NCI-H1105 (cell line): ENCODE measurements around the gene MBD1.
"Not testable (repeated sequence)": the region's sequence is repeated elsewhere in the genome, so short reads cannot be mapped to it uniquely, and the experiment has no call there.

Experiments used
- DNase-seq: peaks from one replicate; lab custom pipeline; 2025; lab: John Stamatoyannopoulos, UW

Gene MBD1

DNA sequence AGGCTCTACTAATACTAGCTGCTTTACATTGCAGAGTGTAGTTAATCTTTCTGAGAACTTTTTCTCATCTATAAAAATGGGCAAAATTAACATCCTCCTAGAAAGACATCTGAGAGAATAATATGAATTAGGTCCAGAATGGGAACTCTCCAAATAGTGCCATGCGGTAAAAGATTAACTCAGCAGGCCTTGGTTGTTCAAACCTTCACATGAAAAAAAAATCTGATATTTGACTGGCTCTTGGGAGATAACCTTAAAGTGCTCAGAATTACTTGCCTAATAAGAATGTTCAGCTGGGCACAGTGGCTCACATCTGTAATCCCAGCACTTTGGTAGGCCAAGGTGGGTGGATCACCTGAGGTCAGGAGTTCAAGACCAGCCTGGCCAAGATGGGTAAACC lies 11.7 kb upstream of the MBD1 start:
- no peak for DNase-seq

DNA sequence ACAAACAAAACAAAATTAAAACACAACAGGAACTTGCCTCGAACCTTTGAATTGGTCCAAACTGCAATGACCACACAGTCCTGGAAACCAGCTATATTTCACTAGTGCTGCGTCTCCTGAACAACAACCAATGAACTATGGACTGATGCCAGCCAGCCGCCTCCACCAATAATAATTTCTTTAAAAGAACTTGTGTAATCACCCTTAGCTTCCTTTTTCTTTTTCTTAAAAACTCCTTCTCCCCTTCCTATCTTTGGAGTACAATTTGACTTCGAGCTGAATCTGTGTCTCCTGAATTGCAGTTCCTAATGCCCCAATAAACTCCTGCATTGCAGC lies 7.8 kb upstream of the MBD1 start:
- no peak for DNase-seq

DNA sequence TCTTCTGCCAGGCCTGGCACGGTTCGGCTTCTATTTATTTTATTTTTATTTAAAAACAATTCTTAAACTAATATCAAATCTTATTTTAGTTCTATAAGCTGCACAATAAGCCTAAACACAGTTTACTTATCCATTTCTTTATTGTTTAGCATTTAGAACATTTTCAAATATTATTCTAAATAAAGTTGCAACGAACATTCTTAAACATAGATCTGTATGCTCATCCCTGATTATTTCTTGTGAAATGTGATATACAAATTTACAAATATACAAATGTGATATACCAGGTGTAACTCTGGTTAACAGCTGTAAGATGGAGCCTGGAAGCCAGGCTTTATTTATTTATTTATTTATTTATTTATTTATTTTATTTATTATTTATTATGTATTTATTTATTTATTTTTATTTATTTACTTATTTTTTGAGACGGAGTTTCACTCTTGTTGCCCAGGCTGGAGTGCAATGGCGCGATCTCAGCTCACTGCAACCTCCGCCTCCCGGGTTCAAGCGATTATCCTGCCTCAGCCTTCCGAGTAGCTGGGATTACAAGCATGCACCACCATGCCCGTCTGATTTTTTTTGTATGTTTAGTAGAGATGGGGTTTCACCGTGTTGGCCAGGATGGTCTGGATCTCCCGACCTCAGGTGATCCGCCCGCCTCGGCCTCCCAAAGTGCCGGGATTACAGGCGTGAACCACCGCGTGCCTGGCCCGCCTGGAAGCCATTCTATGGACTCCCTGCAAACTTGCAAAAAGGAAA lies 7.2 kb upstream of the MBD1 start:
- DNase-seq, result not testable (repeated sequence)

DNA sequence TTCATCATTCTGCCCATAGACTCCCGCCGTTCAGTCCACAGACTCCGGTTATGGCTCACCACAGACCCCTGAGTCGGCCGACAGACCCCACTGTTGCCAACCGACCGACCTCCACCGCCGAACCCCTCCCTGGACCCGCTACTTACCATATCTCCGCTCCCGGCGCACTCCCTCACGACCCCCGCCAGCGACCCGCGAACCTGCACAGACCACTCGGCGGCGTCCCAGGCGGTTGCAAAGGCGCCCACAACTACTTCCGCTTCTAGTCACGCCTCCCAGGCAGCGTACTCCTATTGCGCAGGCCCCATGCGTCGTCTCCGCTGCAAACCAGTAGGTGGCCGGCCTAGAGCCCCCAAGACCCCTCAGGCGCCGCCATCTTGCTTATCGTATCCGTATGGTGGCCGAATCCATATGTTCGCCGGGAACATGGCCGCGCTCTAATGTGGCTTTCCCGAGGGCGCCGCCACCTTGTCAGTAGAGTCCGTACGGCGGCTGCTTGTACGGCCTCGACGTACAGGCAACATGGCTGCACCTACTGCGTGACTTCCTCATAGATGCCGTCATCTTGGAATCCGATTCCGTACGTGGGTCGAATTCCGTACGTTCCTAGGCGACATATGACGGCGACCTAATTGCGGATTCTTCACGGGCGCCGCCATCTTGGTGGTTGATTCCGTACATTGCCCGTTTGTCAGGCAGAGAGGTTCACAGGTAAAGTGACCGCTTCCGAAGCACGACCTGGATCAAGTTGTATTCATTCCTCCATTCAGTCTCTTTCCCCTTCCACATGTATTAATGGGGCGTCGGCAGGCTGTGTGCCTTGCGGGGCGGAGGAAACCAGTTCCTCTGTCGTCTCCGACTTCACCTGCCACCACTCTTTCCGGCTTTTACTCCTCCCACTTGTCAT lies 6.4 kb upstream of the MBD1 start, which contains the start of gene CXXC1:
Gene CXXC1 (minus strand): TSS at position 252 of the 907 bp plus-strand sequence. CDS start 103 bp downstream, at position 149.
- peak; percentile 100 for DNase-seq

DNA sequence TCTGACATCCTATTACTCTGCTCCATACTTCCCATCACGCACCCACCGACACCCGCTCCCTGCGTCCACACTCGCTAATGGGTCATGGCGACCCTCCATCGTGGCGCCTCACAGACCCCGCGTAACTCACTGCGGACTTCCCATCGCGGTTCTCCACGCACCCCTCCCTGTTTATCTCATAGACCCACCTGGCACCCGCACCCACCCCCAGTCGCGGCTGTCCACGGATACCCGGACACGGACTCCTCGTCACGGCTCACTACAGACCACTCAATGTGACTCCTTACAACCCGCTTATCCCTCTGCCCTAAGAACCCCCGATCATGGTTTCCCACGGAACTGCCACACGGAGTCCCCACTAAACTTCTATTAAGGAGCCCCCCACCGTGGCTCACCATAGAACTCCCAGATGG lies 5.7 kb upstream of the MBD1 start:
- DNase-seq, result no peak

DNA sequence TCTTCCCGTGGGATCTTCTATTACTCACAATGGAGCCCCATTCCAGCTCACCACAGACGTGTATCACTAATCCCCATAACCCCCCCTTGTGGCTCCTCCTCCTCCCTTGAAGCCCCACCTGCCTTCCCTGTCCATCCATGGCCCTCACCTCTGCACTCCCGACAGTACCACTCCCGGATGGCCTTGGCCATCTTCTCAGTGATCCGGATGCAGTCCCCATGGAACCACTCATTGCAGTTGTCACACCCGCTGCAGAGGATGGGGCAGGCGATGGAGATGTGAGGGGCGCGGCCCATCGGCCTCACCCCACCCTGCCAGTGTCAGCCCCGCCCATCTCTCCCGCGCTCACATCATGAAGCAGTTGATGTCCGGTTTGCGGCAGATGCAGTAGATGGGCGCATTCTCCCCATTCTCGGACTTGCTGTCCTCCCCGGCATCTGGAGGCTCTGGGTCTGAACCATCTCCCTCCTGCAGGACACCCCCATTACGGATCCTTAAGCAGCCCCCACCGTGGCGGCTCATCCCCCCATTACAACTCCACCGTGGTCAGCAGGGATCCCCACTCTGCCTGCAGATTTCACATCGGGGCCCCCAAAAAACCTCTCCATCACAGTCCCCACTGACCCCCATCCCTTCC lies 5.2 kb upstream of the MBD1 start:
- DNase-seq, result peak; percentile 72

DNA sequence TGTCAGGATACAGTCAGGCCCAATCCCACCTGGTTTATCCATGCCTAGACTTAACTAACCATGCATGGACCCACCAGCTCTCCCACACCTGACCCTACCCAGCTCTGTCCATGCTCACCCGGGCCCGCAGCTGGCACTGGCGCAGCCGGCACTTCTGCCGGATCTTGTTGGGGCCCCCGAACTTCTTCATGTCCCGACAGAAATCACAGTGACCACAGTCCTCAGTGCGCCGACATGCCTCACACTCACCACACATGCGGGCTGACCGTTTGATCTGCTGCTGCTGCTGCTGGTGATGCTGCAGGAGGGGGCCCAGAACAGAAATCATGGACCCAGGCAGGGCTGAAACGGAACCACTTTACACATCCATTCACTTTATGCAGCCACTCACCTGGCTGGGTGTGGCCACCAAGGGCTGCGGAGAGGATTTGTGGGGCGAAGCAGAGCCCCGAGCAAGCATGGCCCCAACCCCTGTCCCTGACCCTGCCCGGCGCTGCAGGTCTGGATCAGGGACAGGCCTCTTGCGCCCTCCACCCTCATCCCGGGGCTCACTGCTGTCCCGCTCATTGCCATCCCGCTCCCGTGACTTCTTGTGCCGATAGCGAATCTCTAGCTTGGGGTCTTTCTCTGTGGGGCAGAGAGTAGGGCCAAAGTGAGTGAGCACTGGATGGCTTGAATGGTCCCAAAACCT lies 4.5 kb upstream of the MBD1 start:
- DNase-seq, result no peak

DNA sequence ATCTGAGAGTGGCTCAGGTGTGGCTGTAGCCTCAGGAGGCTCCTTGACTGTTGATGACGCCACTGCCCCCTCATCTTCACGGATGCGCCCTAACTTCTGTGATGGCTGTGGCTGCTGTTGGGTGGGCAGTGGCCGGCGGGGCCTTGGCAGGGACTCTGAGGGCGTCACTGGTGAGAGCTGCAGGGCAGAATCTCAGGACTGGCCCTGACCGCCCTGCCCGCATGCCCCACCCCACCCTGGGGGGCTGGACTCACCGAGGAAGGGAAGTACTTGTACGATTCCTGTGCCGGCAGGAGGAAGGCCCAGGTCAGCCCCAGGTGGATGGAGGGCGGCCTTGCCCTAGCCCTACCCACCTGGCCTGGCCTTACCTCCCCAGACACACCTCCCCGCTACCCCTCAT lies 3.7 kb upstream of the MBD1 start:
- no peak for DNase-seq

DNA sequence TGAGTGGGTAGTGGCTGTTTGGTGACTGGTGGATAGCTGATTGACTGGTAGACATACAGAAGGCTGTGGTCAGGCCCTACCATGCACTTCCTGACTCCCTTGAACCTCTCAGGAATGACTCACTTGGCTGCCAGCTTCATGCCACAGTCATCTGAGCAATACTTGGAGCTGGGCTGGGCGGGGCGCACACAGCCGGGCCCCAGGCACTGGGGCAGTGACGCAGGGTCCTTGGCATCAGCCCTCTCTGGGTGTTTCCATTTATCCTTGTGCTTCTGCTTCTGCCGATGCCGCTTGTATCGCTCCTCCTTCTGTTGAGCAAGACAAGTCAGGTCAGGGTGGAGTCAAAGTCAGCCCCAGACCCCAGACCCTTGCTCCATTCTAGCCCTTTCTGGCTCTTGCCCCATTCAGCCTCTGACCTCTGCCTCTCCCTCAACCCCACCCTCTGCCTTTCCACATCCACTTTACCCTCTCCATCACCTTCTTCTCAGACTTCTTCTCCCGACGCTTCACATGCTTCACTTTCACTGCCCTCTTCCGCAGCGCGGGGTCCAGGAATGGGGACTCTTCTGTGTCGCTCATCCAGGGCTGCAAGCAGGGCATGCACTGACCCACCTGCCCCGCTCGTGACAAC lies 3.0 kb upstream of the MBD1 start:
- no peak for DNase-seq

DNA sequence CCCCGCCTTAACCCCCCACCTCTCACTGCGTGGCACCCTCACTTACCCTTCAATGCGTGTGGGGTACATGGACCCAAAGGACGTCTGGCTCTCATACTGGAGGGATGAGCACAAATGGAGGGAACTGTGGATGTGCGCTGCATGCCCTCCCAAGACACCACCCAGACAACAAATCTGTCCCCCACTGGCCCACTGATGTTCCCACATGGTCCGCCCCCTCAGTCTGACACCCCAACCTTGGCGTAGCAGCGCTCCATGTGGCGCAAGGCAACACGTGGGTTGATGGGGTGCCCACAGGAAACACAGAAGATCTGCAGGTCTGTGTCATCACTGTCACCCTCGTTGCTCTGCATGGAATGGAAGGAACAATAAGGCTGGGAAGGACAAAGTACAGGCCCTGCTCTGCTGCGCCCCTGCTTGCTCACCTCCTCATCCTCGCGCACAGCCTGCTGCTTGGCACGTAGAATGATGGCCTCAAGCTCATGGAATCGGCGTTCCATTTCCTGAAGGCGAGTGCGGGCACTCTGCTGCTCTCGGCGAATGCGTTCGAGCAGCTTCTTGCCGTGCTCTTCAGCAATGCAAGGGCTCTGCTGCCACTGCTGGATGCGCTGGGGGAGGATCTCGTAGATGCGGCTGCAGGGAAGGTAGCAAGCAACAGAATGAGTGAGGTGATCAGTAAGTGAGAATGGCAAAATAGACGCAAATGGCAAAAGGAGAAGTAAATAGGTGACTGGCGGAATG lies 2.3 kb upstream of the MBD1 start:
- no peak for DNase-seq

DNA sequence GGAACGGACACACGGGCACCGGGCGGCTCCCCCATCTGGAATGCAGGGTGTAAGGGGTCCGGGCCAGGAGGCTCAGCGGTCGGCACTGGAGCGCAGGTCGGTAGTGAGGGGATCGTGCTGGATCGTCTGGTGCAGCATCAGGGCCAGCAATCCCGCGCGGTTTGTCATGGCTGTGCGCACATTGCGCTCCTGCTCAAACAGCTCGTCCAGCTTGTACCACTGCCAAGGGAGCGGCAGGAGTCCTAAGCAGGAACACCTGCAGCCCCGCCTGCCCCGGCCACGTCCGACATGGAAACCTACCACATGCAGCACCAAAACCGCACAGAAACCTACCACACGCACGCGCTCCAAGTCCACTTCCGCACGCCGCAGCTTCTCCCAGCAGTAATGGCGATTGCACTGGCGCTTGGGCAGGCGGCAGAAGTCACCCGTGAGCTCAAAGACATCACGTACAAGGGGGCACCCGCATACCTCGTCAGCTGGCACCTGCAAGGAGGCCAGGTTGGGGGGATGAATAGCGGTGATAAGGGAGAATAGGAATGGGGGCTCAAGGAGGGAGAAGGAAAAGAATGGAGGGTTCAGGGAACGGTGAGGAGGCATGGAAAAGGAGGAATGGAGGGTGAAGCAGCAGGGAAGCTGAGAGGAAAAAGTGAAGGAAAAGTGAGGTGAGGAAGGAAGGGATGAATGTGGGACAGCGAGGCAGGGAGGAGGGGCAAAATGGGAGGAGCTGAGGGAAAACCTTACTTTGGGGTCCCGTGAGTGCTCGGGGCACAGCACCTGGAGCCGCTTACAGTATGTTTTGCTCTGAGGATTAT lies 1.4 kb upstream of the MBD1 start:
- DNase-seq, result no peak

DNA sequence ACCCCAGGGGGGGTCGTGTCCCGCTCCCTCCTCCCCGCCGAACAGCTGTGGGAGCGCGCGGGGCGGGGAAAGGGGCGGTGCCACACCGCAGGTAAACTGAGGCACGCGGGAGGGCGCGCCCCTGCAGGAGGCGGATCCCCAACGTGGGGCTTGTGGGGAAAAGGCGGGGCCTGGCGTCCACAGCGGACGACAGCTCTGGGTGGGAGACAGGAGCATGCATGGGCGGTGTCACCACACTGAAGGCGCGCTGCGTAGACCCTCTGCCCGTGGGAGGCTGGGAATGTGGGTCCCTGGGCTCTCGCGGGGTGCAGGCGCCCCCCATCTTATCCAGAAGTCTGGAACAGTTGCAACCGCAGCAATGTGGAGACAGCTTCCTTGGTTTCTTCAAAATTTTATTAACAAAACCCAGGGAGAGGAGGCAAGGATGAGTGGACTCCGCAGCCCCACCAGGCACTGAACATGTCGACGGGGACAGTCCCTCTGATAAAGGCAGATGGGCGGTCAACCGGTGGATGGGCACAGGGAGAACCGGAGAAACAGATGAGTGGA lies 723 bp upstream of the MBD1 start:
- DNase-seq, result no peak

DNA sequence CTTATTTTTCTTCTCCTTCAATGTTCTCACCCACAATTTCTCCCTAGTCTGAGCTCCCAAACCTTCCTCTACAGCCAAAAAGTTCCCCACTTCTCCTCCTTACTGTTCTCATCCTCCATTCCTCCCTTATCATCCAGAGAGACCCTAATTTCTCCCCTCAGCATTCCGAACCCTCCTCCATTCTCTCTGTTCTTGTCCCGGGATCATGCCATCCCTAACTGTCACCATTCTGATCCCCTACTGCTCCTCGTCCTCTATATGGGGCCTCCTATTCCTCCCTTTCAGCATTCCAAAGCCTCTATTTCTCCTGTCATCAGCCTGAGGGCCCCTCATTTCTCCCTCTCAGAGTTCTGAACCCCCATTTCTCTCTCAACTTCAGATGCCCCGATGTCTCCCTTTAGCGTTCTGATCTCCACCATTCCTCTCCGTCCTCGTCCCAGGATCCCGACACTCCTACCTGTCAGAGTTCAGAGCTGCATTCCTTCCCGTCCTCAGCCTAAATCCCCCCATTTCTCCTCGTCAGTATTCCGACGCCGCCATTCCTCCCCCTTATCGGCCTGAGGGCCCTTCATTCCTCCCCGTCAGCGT lies 522 bp downstream of the MBD1 start:
- no peak for DNase-seq

DNA sequence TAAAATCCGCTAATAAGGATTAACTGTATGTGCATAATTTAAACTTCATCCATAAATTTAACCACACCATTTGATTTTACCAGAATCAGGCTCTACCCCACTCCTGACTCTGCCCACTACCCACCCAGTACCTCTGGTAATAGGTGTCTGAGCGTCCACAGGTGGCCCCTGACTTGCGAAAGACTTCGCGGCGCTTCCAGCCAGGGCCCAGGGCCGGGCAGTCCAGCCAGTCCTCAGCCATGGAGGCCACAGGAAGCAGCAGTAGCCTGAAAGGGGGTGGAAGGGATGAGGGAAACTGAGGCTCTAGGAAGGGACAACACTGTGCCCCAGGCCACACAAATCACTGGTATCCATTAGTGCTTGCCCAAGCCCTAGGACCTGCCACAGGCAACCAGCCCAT lies 1.6 kb downstream of the MBD1 start:
- no peak for DNase-seq

DNA sequence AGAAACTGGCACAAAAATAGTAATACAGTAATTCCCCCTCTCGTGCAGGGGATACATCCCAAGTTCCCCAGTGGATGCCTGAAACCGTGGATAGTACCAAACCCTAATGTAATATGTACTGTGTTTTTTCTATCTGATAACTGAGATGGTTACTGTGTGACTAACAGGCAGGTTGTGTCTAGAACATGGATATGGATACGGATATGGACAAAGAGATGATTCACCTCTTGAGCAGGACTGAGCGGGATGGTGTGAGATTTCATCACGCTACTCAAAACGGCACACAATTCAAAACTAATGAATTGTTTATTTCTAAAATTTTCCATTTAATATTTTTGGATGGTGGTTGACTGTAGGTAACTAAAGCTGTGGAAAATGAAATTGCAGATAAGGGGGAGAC lies 3.4 kb downstream of the MBD1 start:
- DNase-seq, result no peak

DNA sequence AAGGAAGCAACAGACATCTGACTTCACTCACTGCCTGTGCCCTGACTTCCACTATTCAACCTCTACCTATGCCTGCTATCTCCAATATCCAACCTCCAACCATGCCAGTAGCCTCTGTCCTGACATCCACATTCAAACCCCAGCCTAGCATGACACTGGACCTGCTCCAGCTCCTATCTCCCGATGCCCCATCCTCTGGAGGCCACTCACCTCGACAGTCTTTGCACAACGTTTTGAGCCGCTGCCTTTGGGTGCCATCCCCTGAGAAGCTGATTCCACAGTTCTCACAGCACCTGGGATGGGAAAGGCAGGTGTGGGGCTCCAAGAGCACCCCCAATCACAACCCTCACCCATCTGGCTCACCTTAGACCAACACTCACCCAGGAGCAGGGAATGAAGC lies 4.9 kb downstream of the MBD1 start:
- DNase-seq, result no peak

DNA sequence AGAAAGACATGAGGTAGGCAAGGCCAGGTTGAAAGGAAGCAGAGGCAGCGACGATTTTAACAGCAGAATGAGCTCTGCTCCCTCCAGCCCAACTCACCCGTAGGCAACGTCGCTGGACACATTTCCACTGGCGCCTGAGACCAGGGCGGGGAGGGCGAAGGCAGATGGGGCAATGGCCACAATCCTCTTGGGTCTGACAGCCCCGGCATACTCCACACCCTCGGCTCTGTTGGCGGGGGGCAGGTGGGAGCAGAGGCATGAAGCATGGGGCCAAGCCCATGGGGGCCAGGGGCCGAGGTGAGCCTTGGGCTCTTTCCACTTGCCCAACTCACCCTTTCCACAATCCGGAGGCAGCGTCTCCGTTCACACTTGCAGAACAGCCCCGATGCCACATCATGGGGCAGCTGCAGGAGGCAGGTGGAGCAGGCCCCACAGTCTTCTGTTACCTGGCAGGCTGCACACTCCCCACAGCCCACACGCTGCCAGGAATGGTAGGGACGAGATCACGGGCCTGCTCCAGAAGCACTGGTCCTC lies 5.8 kb downstream of the MBD1 start:
- no peak for DNase-seq

DNA sequence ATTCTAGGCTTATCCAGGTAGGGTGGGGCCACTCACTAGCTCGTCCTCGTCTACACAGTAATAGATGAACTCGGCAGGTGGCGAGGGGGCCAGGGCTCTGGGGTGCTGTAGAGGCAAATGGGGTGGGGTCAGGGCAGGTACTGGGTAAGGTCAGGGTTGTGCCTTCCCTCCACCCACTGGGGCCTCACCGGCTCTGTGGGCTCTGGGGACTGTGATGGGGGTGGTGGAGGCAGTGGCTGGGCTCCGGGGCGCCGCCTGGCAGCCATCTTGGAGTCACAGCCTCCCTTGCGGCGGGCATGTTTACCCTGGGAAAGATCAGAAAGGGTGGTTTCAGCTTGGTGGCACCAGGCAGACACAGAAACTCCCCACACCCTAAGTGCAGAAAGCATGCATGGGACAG lies 6.4 kb downstream of the MBD1 start:
- no peak for DNase-seq

DNA sequence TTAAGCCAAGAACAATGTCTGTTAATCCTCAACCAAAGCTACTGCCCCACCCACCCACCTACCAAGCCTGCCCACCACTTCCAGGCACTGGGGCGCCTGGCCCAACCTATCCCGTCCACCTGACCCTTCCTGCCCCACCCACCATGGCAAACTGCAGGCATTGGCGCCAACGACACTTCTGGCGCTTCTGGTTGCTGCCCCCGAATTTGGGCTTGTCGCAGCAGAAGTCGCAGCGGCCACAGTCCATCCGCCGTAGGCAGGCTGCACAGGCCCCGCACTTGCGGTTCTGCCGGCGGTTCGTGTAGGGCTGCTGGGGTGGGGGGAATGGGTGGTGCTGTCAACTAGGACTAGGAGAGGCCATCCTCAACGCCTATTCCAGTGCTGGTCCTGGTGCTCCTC lies 7.3 kb downstream of the MBD1 start:
- no peak for DNase-seq
